NCI-H748 (cell line): ENCODE measurements around the gene NHP2.

ENCODE experiments used
- DNase-seq: peaks from one replicate; lab custom pipeline; 2025; ENCODE audit not compliant: unreplicated experiment; lab: John Stamatoyannopoulos, UW

The NHP2 gene

DNA sequence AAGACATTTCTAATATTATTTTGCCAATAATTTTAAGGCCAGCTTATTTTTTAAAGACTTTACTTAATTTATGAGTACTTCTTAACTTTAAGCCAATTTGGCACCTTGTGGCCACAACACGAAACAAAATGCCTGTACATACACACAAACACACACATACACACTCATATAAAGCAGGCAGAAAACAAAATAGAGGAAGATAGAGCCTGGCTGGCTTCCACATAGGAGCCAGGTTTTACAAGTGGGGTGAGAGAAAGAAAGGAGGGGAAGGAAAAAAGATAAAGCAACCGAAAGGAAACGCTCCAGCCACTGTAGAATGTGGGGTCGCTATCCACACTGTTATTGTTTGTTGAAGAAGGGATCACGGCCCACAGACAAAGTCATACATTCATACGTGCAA, 23.1 kb upstream of the NHP2 start:
- DNase-seq: no peak

DNA sequence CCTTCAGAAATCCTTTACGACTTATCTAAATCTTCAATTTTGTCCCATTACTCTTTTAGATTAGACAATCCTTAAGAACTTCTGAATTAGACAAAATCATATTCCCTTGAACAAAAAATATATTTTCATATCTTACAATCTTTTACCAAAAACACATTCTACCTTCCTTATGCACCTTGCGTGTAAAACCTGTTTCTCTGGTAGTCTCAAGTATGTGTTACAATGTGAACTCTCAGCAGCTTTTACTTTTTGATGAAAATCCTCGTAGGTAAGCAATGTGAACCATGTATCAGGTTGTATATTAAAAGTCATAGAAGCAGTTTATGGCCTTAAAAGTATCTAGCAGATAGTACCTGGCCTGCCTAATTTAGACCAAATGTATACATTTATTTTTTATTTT, 20.8 kb upstream of the NHP2 start:
- DNase-seq: no peak

DNA sequence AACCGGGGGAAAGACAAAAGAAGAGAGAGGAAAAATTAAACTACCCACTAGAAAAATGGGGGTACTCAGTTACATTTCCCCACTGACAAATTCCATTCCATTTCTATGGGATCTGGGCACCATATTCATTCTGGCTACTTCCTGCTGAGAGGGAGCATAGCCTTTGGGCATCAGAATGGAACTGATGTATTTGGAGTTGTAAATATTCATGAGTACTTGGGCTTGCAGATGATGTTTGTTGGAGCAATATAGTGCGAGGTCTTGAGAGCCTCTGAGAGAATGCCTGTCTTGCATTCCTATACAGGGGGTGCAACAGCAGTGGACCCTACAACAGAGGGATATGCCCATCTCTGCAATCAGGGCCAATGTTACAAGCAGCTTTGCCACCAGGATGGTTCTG, 16.8 kb upstream of the NHP2 start:
- DNase-seq: no peak

DNA sequence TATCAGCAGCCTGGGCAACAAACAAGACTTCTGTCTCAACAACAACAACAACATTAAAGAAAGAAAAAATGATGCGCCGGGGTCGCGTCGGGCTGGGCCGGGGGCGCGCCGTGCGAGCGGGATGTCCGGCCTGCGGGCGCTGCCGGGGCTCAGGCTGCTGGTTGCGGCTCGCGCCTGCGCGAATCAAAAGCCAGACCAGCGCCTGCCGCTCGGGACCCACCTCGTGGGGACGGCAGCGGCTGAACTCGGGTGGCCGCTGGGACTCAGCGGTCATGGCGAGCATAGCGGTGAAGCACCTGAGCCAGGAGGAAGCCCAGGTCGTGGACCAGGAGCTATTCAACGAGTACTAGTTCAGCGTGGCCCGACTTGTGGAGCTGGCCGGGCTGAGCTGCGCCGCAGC, 11.9 kb upstream of the NHP2 start:
- no peak for DNase-seq

DNA sequence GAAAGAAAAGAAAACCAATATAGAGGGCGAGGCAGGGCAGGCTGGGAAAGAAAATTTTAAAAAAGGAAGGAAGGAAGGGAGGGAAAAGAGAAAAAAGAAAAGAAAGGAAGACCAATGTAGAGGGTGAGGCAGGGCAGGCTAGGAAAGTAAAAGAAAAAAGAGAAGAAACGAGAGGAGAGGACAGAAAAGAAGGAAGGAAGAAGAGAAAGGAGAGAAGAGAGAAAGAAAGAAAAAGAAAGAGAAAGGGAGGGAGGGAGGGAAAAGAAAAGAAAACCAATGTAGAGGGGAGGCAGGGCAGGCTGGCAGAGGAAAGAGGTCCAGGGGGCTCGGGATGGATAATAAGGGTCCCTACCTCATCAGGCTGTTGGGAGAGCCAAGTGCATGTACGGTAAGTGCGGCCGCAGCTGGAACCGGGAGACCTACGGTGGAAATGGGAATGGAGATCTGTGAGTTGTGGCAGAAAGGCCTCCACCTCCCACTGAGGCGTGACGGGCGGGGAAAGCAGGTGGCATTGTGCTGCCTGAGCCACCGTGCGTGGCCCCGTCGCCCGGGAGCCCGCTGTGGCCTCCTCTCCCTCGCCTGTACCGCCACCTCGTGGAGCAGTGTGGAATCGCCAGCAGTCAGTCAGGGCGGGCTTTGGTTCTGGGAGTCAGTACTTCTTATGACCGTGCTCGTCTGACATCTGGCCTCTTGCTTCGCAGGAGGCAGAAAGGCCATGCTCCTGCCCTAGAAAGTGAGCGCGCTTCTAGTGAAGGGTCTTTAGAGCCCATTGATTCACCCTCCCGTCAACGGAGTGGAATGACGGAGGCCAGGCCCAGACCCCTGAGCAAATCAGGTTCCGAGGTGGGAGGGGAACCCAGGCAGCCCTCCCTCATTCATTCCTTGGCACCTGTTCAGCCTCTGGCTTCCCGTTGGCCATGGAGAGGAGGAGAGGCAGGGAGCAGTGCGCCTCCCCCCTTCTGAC, 10.4 kb upstream of the NHP2 start:
- DNase-seq: peak; percentile 89

DNA sequence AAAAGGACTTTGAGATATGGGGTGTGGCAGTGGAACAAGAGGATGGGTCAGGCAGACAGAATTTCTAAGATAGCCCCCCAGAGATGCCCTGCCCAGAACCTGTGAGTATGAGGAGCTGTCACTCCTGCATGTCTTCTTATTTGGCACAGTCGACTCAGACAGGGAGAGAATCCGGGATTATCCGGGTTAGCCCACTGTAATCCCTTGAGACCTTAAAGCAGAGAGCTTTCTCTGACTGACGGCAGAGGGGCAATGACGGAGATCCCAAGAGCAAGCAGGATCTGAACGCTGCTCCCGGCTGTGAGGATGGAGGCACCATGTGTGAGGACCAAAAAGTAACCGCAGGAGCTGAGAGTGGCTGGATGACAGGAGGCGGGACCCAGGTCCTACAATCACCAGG, 8.8 kb upstream of the NHP2 start:
- no peak for DNase-seq

DNA sequence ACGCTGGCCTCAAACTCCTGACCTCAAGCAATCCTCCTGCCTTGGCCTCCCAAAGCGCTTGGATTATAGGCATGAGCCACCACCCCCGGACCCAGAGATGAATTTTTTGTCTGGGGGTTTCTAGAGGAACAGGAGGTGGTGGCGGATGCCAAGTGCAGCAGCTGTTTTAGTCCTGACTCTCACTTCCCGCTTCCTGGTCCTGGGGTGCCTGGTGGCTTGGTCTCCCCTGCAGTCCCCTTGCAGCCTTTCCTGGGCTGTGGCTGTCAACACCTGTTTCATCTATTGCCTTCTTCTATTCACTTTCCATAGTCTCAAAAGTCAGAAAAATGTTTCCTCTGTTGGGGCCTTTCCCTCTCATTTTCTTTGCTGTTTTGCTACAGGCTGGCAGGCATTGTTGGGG, 6.5 kb upstream of the NHP2 start:
- no peak for DNase-seq

DNA sequence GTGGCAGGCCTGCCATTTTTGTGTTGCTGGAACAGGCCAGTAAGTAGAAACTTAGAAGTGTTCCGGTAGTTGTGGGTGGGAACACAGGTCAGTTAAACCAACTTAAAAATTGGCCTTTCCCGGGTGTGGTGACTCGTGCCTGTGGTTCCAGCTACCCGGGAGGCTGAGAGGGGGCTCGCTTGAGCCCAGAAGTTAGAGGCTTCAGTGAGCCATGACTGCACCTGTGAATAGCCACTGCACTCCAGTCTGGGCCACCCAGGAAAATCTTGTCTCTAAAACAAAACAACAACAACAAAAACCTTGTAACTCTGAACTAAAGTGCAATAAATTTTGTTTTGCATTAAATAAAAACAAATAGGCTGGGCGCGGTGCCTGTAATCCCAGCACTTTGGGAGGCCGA, 1.4 kb upstream of the NHP2 start:
- no peak for DNase-seq

DNA sequence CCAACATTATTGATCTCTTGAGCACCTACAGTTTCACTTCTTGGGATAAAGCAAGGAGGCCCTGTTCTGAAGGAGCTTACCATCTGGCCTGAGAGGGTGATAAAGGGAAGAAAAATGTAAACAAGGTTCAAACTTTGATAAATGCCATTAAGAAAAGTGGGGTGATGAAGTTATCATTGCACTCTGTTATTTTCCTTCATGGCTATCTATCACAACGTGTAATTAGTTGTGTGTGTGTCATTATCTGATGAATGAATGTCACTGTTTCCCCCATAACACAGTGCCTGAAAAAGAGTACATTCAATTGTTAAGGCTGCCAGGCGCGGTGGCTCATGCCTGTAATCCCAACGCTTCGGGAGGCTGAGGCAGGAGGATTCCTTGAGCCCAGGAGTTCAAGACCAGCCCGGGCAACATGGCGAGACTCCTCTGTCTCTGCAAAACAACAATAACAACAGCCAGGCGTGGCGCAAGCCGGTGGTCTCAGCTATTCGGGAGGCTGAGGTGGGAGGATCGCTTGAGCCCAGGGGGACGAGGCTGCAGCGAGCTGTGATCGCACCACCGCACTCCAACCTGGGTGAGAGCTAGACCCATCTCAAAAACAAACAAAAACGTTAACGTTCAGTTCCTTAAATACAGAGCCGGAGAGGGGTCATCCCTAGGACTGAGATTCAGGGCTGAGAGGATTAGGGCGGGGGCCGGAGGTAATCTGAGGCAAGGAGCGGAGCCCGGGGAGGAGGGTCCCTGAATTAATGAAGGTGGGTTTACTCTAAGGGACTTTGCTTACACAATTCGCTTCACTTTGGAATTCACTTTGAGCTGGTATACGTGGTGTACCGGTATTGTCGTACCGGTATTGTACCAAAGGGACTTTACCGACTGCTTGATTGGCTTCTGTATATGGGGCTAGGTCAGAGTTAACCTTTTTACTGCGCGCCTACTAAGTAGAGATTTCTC, 917 bp downstream of the NHP2 start:
- no peak for DNase-seq

DNA sequence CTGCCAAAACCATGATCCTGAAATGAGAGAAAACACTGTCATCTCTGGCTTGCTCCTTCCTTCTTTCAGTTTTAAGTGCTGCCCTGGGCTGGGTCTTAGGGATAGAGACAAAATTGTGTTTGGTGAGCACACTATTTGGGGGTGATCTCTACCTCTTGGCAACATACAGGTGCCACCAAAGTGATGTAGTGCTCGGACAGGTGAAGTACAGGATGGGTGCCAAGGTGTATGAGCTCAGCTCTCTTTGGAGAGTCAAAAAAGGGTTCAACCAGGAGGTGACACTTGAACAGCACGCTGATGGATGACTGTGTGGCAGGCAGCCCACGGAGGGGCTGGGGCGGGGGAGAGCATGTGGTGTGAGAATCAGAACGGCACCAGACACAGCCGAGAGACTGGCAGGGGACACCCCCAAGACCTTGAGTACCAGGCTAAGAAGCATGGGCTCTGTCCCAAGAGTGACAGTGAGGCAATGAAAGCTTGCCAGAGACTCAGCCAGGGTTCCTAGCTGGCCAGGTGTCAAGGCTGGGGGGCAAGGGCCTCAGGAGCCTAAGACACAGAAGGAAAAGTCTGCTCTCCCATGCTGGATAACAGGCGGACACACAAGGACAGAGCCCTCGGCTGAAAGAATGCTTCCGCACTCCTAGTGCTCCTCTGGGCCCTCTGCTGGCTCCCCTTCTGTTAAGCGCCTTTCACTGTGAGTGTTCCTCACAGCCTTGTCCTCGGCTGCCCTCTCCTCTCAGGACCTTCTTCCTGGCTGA, 2.5 kb downstream of the NHP2 start:
- DNase-seq: no peak

DNA sequence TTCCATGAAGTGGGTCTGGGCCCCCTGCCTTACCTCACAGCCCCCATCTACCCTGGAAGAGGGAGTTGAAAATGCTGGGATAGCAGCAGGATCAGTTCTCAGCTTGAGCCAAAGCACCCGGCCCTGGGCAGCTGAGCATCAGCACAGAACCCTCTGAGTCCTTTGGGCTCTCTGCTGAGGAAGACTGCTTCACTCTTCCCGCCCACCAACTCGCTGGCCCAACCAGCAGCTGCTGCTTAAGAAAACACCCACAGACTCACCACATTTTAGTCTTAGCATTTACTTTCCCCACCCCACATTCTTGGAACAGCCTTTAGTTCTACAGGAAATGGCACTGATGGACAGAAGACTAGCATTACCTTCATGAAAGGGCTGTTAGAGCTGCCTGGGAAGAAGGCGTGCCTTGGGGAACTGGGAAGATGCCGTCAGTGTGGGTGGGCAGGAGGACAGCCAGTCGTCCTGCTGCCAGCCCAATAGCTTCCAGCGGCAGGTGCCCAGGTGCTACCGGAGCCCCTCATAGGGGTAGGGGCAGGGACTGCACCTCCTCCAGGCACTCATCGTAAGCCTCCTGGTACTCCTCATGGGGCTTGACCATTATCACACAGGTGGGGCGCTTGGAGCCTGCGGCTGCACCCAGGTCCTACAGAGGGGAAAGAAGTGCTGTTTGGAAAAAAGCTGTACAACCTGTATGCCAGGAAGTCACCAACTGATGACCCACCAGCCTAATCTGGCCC, 4.3 kb downstream of the NHP2 start:
- no peak for DNase-seq

DNA sequence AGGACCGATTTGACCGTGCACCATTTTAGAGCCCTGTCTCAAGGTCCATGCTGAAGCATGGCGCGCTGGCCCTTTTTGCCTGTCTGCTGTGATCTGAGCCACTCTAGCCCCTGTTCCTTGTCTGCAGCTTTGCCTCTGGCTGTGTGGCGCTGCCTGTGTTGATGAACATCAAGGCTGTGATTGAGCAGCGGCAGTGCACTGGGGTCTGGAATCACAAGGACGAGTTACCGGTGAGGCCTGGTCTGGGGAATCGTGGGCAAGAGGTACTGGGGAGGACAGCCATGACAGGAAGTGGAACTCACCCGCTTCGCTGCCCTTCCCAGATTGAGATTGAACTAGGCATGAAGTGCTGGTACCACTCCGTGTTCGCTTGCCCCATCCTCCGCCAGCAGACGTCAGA, 6.3 kb downstream of the NHP2 start:
- DNase-seq: no peak

DNA sequence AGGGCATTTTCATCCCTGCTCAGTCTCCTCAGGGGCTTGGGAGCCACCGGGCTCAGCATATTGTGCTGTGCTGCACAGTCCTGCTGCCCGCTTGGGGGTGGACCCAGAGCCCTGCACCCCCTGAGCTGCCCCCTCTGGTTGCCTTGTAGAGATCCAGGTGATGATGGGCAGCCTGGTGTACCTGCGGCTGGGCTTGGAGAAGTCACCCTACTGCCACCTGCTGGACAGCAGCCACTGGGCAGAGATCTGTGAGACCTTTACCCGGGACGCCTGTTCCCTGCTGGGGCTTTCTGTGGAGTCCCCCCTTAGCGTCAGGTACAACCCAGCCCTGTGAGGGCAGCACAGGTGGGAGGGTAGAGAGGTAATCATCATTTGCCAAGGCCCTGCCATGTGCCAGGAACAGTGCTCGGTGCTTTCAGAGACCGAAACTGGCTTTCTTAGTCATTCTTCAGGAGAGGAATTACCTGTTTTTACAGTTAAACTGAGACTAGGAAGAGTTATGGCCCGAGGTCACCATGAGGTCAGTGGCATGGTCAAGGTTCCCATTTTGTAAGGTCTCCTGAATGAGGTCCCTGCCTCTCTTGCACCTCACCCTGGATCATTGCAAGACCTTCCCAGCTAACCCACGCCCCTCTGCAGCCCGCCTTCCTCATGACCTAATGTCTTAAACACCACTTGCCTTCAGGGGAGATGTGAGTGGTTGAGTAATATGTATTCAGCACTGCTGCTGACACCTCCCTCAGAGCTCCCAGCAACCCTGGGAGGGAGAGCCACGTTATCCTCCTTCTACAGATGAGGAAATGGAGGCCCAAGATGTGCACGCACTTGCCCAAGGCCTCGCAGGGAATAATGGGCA, 7.5 kb downstream of the NHP2 start:
- peak; percentile 70 for DNase-seq

DNA sequence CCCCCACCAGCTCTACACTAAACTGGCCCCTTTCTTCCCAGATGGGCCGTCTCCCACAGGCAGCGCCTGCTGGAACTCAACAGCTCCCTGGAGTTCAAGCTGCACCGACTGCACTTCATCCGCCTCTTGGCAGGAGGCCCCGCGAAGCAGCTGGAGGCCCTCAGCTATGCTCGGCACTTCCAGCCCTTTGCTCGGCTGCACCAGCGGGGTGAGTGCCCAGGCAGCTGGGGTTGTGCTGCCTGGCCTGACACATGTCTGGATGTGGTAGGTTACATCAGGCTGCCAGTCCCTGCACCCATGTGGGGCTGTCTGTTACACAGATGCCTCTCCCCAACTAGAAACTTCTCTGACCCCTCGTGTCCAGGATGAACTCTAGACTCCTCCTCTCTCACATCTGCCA, 9.8 kb downstream of the NHP2 start:
- no peak for DNase-seq

DNA sequence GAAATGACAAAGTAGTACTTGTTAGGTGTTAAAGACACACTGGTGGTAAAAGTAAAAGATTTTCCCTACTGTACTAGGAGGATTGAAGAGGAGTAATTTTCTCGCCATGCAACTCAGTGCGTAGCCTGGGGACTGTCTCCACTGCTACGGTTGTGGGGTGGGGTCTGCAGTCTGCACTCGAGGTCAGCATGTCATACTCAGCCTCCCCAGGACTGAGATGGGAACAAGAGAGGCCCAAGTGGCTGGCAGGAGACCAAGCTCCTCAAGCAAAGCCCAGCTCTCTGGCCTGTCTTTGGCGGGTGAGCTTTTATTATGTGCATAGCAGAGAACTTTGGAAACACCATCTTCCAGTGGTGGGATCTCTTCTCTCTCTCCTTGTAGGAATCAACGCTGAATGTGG, 10.4 kb downstream of the NHP2 start:
- no peak for DNase-seq

DNA sequence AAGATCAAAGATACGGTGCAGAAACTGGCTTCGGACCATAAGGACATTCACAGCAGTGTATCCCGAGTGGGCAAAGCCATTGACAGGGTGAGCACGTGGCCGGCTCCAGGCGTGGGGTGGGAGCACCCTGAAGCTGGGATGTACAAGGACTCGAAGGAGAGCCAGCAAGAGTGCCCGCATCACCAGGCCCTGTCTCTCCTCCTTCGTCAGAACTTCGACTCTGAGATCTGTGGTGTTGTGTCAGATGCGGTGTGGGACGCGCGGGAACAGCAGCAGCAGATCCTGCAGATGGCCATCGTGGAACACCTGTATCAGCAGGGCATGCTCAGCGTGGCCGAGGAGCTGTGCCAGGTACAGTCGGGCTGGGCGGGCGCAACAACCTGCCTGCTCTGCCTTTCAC, 11.0 kb downstream of the NHP2 start:
- no peak for DNase-seq

DNA sequence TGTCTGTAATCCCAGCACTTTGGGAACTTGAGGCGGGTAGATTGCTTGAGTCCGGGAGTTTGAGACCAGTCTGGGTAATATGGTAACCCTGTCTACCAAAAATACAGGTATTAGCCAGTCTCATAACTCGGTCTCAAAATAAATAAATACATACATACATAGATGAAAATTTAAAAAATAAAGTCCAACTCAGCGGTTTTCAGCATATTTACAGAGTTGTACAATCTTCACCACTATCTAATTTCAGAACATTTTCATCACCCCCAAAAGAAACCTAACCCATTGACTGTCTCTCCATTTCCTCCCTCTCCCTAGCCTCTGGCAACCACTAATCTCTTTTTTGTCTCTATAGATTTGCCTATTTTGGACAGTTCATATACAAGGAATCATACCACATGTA, 12.1 kb downstream of the NHP2 start:
- no peak for DNase-seq

DNA sequence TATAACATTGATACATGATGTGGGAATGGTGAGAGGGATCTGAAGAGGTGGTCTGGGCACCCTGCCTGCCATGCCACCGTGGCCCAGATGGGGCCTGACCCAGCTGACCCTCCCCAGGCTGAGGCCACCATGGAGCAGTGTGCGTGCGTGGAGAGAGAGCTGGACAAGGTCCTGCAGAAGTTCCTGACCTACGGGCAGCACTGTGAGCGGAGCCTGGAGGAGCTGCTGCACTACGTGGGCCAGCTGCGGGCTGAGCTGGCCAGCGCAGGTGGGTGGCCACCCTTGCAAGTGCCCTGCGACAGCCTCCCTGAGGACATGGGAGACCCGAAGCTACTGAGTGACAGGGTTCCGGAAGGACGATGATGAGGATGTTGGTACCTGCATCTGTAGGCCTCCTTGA, 15.7 kb downstream of the NHP2 start:
- no peak for DNase-seq

DNA sequence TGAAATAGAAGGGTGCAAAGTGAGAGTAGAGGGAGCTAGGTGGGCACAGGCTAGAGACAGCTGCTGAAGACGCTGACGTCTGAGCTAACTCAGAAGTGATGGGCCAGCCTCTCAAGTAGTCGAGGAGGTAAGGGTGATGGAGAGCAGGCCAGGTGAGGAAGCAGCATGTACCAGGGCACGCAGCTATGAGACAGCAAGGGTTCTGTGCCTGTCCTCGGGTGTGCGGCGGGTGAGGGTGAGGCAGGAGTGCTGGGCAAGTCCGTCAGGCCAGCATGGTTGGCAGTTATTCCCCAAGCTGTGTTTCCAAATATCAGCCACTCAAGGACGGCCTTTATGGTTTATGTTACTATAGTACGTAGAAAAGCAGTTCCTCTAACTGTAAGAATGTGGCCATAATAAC, 16.7 kb downstream of the NHP2 start:
- no peak for DNase-seq
